Measurements from ENCODE around the gene KLF3.

The KLF3 gene

DNA sequence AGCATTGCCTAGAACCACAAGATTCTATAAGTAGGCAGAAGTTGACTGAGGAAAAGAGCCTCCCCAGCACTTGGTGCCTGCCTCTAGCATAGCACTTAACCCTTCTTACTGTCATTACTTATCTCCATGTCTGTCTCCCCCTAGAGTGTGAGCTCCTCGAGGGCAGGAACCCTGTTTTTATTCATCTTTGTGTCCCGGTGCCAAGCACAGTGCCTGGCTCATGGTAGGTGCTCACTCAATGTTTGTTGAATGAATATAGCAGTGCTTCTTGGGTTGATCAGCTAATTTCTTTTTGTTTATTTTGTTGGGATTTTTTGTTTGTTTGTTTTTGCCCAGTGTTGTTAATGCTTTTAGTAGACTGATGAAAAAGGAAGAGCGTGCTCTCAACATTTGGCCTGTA, 30.3 kb downstream of the KLF3 start:
- no peak for DNase-seq (ENCODE audit: low read depth in 1 of 2, low spot score in 1 of 2)

DNA sequence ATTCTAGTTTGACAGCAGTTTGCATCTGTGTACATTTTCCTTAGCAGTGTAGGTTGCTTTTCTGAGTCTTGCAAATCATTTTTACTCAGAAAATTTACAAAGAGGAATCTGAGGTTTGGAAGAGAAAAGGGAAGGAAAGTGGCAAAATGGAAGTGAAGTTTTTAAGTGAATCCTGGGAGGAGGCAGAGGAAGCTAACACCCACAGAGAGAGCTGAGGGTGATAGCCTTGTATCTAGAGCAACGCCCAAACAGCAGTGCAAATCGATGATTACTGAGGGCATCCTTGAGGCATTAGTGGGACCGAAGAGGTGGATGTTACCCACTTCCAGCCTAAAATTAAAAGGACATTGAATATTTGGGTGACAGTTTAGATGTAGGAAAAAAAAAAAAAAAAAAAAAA, 31.8 kb downstream of the KLF3 start:
- DNase-seq (ENCODE audit: low read depth in 1 of 2, low spot score in 1 of 2), result no peak

DNA sequence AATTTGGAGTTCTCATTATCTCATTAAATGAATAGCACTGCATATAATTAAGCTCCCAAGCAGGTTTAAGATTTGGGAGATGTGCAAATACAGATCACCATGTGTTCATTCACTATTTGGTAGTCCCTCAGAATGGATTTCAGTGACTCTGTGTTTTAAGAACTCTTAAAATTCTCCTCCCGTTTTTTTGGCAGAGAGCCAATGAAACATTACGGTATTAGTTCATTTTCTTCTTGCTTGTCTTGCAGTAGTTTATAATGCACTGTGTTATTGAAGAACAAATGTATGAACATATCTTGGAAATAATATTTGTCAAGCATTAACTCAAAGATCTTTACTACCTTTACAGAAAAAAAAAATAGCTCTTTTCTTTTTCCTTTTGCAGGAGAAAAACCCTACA, 32.7 kb downstream of the KLF3 start:
- no peak for DNase-seq (ENCODE audit: low read depth in 1 of 2, low spot score in 1 of 2)

DNA sequence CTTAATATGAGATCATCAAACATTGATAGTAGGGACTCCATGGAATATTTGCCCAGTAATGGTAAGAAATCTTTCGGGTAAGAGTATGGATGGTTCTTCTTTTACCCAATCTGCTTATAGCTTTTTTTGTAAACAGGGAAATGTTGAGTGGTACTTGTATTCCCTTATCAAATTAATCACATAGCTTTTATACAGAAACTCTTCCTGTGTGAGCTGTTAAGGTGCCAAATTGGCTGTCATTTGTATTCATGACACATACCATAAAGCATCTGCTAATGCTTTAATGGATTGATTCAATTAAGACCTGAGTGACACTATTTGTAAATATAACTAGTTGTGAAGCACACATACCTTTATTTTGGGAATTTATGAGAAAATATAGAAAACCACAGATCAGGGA, 34.2 kb downstream of the KLF3 start:
- no peak for DNase-seq (ENCODE audit: low read depth in 1 of 2, low spot score in 1 of 2)

DNA sequence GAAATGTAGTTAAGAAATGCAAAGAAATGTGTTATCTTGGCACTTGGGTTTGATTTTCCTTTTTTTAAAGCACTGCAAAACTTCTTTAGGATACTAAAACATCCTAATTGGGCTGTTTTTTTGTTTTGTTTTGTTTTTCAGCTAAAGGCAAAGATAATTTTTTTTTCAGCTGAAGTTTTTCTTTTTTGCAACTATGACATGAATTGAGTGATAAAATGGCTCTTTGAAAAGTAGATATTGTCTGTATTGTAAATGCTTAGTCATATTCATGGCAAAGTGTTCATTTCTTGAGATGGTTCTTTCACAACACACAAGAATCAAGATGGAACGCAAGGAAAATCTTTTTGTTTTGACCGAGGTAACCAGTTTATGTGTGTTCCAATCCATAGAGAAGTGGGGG, 35.1 kb downstream of the KLF3 start:
- DNase-seq (ENCODE audit: low read depth in 1 of 2, low spot score in 1 of 2), result no peak

DNA sequence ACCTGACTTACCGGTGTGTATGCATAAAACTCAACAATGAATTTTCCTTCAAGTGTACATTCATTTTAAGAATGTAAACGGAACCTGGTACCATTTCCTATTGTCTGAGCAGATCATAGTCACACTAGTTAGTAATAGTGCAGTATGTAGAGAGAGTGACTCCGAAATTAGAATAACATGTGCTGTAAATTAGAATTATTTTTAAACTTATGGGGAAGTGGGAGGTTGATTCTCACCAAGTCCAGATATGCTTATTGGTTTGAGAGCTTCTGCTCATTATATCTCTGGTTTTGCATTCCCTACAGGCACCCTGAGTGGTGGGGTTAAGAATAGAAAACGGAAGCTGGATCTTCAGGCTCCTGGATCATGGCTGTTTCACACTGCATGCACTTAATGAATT, 39.6 kb downstream of the KLF3 start:
- DNase-seq (ENCODE audit: low read depth in 1 of 2, low spot score in 1 of 2), result no peak

DNA sequence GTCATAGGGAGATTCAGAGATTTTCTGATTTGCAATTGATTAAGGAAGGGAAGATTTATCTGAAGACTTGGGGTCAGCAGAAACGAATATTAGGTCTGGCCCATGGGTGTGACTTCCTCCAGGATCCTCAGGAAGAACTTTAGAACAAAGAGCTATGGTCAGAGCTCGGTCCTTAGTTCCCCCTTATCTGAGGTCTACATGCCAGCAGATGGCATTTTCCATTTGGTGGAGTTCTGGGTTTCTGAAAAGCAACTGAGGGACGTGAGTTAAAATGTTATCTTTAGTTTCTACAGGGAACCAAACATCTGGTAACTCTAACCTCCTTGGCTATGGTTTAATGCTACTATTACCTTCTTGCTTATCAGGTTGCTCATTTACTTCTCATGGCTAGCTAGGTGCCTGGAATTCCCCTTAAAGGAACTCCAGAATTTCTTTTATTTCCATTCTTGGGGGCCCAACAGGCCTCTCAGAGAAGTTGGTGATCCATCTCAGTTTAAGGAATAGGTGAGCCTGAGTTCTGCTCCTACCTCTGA, 40.7 kb downstream of the KLF3 start:
- no peak for DNase-seq (ENCODE audit: low read depth in 1 of 2, low spot score in 1 of 2)

DNA sequence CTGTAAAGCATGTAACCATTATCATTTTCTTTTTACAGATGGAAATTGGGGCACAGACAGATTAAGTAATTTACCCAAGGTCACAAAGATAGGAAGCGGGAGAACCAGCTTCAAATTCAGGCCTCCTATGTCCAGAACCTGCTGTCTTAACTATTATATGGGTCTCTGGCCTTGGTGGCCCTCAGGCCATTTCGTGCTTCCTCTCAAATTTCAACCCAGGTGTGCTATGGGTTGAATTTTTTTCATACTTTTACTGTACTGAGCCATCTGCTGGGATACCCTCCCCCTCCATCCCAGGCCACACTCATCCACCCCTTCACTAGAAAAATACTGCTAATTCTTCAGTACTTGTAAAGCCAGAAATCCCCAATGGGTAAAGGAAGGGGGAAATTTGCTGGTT, 42.3 kb downstream of the KLF3 start:
- no peak for DNase-seq (ENCODE audit: low read depth in 1 of 2, low spot score in 1 of 2)

DNA sequence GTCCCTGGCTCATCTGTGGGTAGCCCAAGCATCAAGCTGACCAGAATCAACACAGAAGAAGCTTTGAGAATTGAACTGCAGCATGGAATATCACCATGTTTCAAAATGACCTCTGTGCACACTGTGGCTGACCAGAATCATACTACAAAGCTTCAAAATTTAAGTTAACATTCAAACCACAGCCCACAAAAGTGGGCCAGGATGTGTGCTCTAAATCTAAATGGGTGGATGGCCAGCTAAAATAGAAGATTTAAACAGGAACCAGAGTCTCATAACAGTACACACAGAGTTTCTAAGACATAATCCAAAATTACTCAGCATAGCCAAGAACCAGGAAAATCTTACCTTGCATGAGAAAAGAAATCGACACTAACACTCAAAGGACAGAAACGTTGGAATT, 46.1 kb downstream of the KLF3 start:
- no peak for DNase-seq (ENCODE audit: low read depth in 1 of 2, low spot score in 1 of 2)

DNA sequence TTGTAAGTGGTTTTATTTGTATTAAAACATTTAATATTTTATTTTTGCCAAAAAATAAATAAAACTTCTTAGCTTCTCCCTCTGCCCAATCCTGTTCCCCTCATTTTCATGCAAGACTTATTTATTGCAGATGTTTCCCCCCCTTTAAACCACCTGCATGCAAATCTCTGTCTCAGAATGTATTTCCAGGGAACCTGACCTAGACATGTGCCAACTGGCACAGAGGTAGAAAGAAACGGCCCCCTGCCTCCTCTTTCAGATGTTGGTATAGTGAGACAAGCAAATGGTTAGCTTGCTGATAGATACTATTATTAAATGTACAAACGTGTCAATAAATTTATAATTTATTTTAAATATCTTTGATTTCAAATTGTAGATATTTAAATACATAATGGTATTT, 47.1 kb downstream of the KLF3 start:
- DNase-seq (ENCODE audit: low read depth in 1 of 2, low spot score in 1 of 2), result no peak

DNA sequence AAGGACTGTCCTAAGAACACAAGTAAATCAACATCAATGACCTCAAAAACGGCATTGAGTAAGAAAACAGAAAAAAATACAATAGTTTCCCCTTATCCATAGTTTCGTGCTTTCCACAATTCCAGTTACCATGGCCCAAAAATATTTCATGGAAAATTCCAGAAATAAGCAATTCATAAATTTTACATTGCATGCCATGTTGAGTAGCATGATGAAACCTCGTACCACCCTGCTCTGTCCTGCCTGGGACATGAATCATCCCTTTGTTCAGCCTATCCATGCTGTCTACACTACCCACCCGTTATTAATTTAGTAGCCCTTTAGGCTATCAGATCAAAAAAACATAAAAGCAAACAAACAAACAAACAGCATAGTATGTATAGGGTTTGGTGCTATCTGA, 51.1 kb downstream of the KLF3 start:
- no peak for DNase-seq (ENCODE audit: low read depth in 1 of 2, low spot score in 1 of 2)

DNA sequence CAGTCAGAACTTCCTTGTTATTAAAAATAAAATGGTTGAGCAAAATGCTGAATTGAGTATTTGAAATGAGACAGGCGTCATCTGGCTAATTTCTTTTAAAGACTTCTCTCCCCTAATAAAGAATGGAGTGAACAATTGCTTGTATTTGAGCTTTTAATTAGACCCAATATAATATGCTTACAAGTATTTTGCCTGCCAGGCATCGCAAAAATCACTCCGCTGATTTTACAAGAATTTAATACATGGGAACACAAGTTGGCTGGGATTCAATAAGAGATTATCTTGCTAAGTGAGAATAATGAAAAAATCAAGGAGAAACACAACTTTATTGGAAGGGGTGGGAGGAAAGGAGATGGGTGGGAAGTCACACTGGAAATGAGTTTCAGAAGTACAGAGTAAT, 52.3 kb downstream of the KLF3 start:
- no peak for DNase-seq (ENCODE audit: low read depth in 1 of 2, low spot score in 1 of 2)

DNA sequence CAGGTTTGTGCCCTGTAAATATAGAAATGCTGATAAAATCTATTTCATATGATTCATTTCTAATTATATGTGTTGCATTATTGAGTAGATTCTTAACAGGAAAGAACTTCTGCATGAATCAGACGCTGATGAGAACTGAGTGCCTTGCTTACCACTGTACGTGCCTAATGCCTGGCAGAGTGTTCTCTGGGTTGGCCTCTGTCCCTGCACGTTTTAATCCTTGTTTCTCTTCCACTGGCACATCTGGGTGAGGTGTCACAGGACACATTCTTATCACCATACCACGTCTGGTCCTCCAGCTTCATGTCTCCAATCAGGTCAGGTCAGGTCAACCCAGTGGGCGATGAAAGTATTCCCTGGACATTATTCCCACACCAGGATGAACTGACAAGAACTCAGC, 53.6 kb downstream of the KLF3 start:
- no peak for DNase-seq (ENCODE audit: low read depth in 1 of 2, low spot score in 1 of 2)

DNA sequence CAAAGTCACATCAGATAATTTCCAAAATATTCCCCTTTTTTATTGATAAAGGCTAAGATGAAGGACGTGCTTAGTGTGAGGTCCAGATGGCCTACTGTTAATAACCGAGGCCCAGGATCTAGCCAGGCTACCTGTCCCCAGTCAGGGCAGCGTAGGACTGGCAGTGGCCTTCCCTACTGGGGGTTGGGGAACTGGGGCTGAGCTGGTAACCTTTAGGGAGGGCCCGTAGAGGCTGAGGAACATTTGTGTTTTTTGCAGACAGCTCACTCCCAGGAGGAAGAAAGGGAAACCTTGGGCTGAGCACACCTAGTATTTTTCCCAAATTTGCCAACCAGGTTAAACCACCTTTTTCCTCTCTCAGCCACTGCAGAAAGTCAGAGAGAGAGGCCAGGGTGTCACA, 59.1 kb downstream of the KLF3 start:
- DNase-seq (ENCODE audit: low read depth in 1 of 2, low spot score in 1 of 2), result no peak

DNA sequence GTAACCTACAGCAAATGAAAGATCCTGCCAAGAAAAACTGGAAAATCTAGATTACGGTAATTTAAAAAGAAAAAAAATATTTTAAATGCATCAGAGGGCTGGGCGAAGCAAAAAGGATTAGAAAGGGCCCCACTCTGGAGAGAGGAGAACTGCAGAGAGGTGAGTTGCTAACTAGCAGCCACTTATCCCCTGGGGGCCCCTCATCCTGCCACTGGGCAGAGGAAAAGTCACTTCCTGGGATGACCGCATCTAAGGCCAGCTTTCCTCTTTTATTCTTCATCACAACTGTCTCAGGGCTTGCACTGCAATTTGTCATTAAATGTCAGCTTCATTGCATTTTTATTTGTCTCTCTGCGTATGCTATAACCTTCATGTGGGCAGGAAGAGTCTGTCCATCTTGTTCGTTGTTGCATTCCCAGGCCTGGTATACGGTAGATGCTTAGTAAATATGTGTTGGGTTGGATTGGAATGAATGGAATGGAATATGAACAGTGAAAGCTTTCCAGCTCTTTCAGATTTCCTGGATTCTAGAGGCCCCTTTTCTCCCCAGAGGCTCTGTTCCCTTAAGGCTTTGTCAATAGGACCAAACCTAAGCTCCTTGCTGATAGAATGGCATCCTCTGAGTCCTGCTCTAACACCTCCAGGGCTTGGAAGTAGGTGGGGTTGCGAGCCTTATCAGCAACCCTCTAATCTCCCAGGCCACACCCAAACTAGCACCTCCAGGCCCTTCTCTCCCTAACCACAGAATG, 59.9 kb downstream of the KLF3 start:
- DNase-seq (ENCODE audit: low read depth in 1 of 2, low spot score in 1 of 2), result no peak

DNA sequence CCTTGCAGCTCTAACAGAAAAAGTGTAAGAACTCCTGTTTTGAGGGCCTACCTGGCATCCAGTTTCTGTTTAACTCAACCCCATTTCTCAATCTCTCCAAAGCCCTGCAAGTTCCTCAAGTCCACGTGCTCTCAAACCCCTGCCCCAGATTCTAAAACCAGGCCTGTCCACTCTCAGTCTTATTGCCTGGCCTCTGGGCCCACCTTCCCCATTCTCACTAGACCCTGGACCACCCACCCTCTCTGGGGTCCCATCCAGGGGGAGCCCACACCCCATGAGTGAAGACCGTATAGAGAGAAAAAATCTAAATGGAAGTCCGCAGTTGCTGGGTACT, 60.4 kb downstream of the KLF3 start:
- DNase-seq (ENCODE audit: low read depth in 1 of 2, low spot score in 1 of 2), result no peak

DNA sequence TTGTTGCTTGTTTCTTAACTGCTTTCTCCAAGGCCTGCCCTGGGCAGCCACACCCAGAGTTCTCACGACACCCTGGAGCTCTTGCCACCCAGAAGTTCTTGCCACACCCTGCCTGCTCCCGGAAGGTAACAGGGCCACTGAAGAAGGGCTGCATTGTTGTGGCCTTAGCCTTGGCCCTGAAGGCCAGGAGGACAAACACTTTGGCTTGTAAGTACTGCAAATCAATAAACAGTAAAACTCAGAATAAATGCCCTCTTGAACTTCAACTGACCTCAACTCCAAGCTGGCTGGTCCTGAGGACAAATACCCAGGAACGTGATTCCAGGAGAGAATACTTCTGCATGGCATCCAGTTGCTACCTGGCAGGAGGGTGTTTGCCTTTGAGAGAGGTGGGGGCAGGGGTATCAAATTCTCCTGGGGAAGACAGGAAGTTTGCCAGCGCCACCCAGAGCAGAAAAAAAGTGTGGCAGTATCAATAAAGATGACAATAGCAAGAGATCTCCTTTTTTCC, 64.7 kb downstream of the KLF3 start:
- DNase-seq (ENCODE audit: low read depth in 1 of 2, low spot score in 1 of 2), result no peak

DNA sequence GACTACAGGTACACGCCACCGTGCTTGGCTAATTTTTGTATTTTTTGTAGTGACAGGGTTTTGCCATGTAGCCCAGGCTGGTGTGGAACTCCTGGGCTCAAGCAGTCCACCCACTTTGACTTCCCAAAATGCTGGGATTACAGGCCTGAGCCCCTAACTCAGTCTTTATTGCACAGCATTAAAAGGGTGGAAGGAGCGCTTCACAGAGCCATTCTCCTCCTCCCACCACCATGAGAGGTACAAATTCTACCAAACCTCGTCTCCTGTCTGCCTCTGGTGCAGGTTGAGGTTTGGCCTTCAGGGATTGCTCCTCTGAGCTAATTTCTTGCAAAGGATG, 66.5 kb downstream of the KLF3 start:
- no peak for DNase-seq (ENCODE audit: low read depth in 1 of 2, low spot score in 1 of 2)

DNA sequence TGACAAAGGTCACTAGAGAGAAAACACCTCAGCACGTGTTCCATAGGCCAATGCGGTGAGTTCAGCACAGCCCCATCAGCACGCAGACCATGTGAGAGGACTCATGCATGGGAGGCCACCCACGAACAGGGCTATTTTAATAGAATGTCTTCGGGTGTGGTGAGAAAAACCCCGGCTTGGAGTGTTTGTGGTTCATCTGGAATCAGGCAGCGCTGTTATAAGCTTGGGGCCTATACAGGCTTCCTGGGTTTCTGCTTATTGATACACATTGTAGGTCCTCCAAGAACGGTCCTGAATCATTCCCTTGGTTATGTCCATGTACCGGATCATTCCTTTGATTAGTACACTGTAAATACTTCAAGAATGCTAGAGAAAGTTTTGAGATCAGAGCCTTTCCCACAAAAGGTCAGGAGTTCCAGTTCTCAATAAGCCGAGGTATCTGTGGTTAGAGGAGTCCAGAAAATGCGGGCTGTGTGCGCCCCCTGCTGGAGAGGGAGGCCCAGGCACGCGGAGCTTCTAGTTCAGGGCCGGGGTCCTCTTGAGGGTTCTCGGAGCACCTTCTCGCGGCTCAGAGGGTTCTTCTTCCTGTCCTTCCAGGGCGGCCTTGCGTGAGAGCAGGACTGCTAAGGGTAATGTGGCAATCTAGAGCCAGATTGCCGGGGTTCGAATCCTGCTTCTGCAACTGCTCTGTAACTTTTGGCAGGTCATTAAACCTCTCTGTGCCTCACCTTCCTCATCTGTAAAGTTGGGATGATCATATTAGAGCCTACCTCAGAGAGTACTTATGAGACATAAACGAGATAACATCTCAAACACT, 67.0 kb downstream of the KLF3 start:
- DNase-seq (ENCODE audit: low read depth in 1 of 2, low spot score in 1 of 2), result peak; percentile 65 to 75

DNA sequence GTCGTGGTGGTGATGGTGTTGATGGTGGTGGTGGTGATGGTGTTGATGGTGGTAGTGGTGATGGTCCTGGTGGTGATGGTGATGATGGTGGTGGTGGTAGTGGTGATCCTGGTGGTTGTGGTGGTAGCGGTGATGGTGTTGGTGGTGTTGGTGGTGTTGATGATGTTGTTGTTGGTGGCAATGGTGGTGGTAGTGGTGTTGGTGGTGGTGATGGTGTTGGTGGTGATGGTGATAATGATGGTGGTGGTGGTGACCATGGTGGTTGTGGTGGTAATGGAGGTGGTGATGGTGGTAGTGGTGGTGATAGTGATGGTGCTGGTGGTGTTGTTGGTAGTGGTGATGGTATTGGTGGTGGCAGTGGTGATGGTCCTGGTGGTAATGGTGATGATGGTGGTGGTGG, 69.7 kb downstream of the KLF3 start:
- DNase-seq (ENCODE audit: low read depth in 1 of 2, low spot score in 1 of 2), result no peak

DNA sequence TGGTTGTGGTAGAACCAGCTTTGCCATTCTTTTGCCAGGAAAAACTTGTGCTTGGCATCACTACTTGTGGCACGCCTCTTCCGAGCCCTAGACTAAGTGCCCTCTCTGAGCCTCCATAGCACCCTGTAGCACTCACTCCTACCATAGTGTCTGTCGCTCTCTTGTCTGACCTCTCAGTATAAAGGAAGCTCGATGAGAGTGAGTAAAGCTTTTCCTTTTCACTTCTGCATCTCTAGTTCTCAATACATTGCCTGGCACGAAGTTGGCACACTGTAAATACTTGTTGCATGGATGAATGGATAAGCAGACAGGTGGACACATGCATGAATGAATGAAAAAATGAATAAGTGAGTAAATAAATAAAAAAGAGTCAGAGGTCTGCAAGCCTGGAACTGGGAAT, 70.4 kb downstream of the KLF3 start:
- DNase-seq (ENCODE audit: low read depth in 1 of 2, low spot score in 1 of 2), result no peak

DNA sequence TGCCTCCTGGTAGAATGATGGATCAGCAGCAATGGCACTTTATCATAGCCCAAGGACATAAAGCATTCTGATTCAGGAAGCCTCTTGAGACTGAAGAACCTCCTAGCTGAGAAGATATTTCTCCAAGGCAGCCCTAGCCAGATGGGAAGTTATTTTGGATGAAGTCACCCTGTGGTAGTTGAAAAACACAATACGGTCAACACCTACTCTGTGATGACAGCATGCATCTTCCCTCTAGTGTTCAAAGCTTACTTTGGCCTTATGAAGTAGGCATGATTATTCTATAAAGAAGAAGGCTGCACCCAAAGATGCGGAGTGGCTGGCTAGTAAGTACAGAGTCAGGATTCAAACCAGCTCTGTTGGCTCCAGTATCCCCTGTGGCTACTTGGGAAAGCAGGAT, 70.9 kb downstream of the KLF3 start:
- no peak for DNase-seq (ENCODE audit: low read depth in 1 of 2, low spot score in 1 of 2)

DNA sequence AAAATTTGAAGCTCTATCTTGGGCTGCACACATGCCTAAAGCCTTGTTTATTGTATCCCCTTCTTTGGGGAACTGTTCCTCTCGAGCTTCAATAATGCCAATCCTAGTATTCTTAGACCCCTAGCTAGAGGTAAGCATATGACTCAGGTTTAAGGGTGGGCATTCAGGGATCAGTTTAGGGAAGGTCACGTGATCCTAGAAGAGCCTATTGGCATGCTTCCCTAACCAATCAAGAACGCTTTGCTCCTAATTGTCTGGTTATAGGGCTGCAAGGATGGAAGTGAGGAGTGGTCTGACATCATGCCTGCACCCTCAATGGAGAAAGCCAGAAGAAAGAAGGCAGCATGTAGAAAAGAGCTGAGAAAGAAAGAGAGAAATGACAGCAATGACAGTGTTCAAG, 71.9 kb downstream of the KLF3 start:
- no peak for DNase-seq (ENCODE audit: low read depth in 1 of 2, low spot score in 1 of 2)
